SH-SY5Y (cell line): Measurements from ENCODE around the gene CADPS2.

Source experiments
- GATA2 ChIP-seq: IDR thresholded peaks from 2 replicates; pipeline ENCODE4 v1.6.1; 2011; ENCODE audit warnings: mild to moderate bottlenecking, low read depth, low read length
- GATA3 ChIP-seq: IDR thresholded peaks from 2 replicates; pipeline ENCODE4 v1.6.1; 2011; ENCODE audit warnings: low read depth, mild to moderate bottlenecking, low read length, moderate library complexity

- no peak for TF ChIP-seq GATA3
- TF ChIP-seq GATA2 = no peak
Measured at GRCh38 chr7:122849957-122850328, 36.3 kb downstream of the CADPS2 start.
